SK-N-SH treated with all-trans-retinoic acid at 6 μM for 48 hours (cell line): Measurements from ENCODE around the gene CADM1.
A peak's percentile ranks its signal among the peaks of the same experiment; 100 is the strongest.

Experiments used
- ATAC-seq: fragments of 200-7000 bp; cut with Tn5 transposase; 3 replicates; pipeline ENCODE4 v1.9.1; 2020; ENCODE audit warnings: mild to moderate bottlenecking, moderate library complexity
- ARNTL ChIP-seq: fragments of 450-650 bp; formaldehyde crosslinking; IDR thresholded peaks from 2 replicates; pipeline ENCODE4 v1.5.0; 2020; ENCODE audit warnings: low read depth, mild to moderate bottlenecking, moderate library complexity, borderline replicate concordance
- BACH2 ChIP-seq: fragments of 250-450 bp; sonication (Bioruptor Pico); IDR thresholded peaks from 2 replicates; pipeline ENCODE4 v1.9.0; 2021; ENCODE audit warnings: mild to moderate bottlenecking, borderline replicate concordance
- CREB5 ChIP-seq: fragments of 250-450 bp; sonication (Bioruptor Pico); IDR thresholded peaks from 2 replicates; pipeline ENCODE4 v1.5.1; 2020; ENCODE audit warnings: low read depth, mild to moderate bottlenecking, moderate library complexity
- CSDC2 ChIP-seq: fragments of 250-450 bp; sonication (Bioruptor Pico); IDR thresholded peaks from 2 replicates; pipeline ENCODE4 v1.5.0; 2020; ENCODE audit warnings: mild to moderate bottlenecking, moderate library complexity
- ESRRG ChIP-seq: fragments of 250-450 bp; sonication (Bioruptor Pico); IDR thresholded peaks from 2 replicates; pipeline ENCODE4 v1.6.1; 2021; ENCODE audit warnings: mild to moderate bottlenecking
- GLIS3 ChIP-seq: fragments of 250-450 bp; sonication (Bioruptor Pico); IDR thresholded peaks from 2 replicates; pipeline ENCODE4 v1.5.0; 2020; ENCODE audit warnings: mild to moderate bottlenecking, moderate library complexity
- ISL1 ChIP-seq: fragments of 250-450 bp; sonication (Bioruptor Pico); IDR thresholded peaks from 2 replicates; pipeline ENCODE4 v2.1.2; 2022; ENCODE audit warnings: mild to moderate bottlenecking, moderate library complexity
- OSR1 ChIP-seq: fragments of 250-450 bp; sonication (Bioruptor Pico); IDR thresholded peaks from 2 replicates; pipeline ENCODE4 v1.8.0; 2022; ENCODE audit warnings: moderate library complexity, mild to moderate bottlenecking, inconsistent platforms
- PATZ1 ChIP-seq: fragments of 250-450 bp; sonication (Bioruptor Pico); IDR thresholded peaks from 2 replicates; pipeline ENCODE4 v1.8.0; 2020; ENCODE audit warnings: mild to moderate bottlenecking, moderate library complexity, borderline replicate concordance
- POU6F1 ChIP-seq: fragments of 250-450 bp; sonication (Bioruptor Pico); IDR thresholded peaks from 2 replicates; pipeline ENCODE4 v1.8.0; 2021; ENCODE audit warnings: low read depth, mild to moderate bottlenecking, moderate library complexity, borderline replicate concordance
- PPARA ChIP-seq: fragments of 250-450 bp; sonication (Bioruptor Pico); IDR thresholded peaks from 2 replicates; pipeline ENCODE4 v1.5.0; 2020; ENCODE audit warnings: mild to moderate bottlenecking, borderline replicate concordance
- RARB ChIP-seq: fragments of 250-450 bp; sonication (Bioruptor Pico); IDR thresholded peaks from 2 replicates; pipeline ENCODE4 v1.8.0; 2021; ENCODE audit warnings: mild to moderate bottlenecking, moderate library complexity
- SNAI2 ChIP-seq: fragments of 250-450 bp; sonication (Bioruptor Pico); IDR thresholded peaks from 2 replicates; pipeline ENCODE4 v1.5.0; 2020; ENCODE audit warnings: mild to moderate bottlenecking, moderate library complexity
- TCF4 ChIP-seq: fragments of 250-450 bp; sonication (Bioruptor Pico); IDR thresholded peaks from 2 replicates; pipeline ENCODE4 v1.8.0; 2021; ENCODE audit warnings: mild to moderate bottlenecking, moderate library complexity, borderline replicate concordance
- TOX ChIP-seq: fragments of 250-450 bp; sonication (Bioruptor Pico); IDR thresholded peaks from 2 replicates; pipeline ENCODE4 v1.8.0; 2021; ENCODE audit warnings: mild to moderate bottlenecking, moderate library complexity, borderline replicate concordance
- TSHZ2 ChIP-seq: fragments of 250-450 bp; sonication (Bioruptor Pico); IDR thresholded peaks from 2 replicates; pipeline ENCODE4 v1.5.0; 2020; ENCODE audit warnings: mild to moderate bottlenecking, moderate library complexity
- ZC3H10 ChIP-seq: fragments of 250-450 bp; sonication (Bioruptor Pico); IDR thresholded peaks from 2 replicates; pipeline ENCODE4 v1.5.1; 2021; ENCODE audit warnings: mild to moderate bottlenecking, moderate library complexity
- ZFP3 ChIP-seq: fragments of 250-450 bp; sonication (Bioruptor Pico); IDR thresholded peaks from 2 replicates; pipeline ENCODE4 v1.5.0; 2020; ENCODE audit warnings: mild to moderate bottlenecking, moderate library complexity
- ZFP30 ChIP-seq: fragments of 450-650 bp; formaldehyde crosslinking; IDR thresholded peaks from 2 replicates; pipeline ENCODE4 v1.5.0; 2022; ENCODE audit warnings: mild to moderate bottlenecking, moderate library complexity
- ZNF565 ChIP-seq: fragments of 450-650 bp; formaldehyde crosslinking; conservative IDR thresholded peaks from 2 replicates; pipeline ENCODE4 v1.5.0; 2020; ENCODE audit warnings: low read depth, mild to moderate bottlenecking, moderate library complexity
- ZNF70 ChIP-seq: fragments of 450-650 bp; formaldehyde crosslinking; IDR thresholded peaks from 2 replicates; pipeline ENCODE4 v1.5.0; 2020; ENCODE audit warnings: mild to moderate bottlenecking, moderate library complexity
- ZNF8 ChIP-seq: fragments of 450-650 bp; formaldehyde crosslinking; IDR thresholded peaks from 2 replicates; pipeline ENCODE4 v1.5.0; 2020; ENCODE audit warnings: mild to moderate bottlenecking, moderate library complexity
- TF ChIP-seq, protein P1 (sequence below): fragments of 250-450 bp; sonication (Bioruptor Pico); IDR thresholded peaks from 2 replicates; pipeline ENCODE4 v1.5.1; 2021; ENCODE audit warnings: mild to moderate bottlenecking, moderate library complexity

CADM1 gene

GRCh38 chr11:115361025-115361424 is 143.2 kb downstream of the CADM1 start:
- no peak for ATAC-seq
- TF ChIP-seq TSHZ2: 0 out of 2 replicates have a peak, but pooled peaks have one; percentile 55
- TF ChIP-seq, protein P1, sequence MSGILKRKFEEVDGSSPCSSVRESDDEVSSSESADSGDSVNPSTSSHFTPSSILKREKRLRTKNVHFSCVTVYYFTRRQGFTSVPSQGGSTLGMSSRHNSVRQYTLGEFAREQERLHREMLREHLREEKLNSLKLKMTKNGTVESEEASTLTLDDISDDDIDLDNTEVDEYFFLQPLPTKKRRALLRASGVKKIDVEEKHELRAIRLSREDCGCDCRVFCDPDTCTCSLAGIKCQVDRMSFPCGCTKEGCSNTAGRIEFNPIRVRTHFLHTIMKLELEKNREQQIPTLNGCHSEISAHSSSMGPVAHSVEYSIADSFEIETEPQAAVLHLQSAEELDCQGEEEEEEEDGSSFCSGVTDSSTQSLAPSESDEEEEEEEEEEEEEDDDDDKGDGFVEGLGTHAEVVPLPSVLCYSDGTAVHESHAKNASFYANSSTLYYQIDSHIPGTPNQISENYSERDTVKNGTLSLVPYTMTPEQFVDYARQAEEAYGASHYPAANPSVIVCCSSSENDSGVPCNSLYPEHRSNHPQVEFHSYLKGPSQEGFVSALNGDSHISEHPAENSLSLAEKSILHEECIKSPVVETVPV (CRISPR knock-in tag): no peak
- TF ChIP-seq, all 23 proteins: peak for 1

DNA sequence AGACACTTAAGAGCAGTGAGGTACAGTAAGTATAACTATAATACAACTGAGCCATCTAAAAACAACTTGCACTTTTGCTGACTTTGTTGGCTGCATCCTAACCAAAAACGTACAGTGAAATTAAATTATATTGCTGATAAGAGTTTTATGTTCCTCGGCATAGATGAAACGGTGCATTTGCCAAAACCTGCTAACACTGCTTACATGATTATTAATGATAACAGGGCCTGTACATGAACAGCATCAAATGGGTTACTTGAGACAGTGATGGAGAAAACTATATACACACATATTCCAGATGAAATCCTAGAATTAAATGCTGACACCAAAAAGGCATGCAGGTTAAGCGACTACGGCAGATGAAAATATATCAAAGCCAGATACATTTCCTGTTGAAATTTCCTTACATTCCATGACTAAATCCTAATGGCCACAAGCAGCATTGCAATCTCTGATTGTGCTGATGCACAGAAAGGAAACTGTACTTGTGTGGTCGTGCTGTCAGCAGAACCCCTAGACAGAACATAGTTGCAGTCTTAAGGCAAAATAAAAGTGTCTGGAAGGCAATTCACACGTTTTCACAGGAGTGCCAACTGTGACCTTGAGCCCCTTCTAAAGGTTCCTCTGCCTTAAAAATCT is 143.9 kb downstream of the CADM1 start:
- TF ChIP-seq ZFP30: no peak
- no peak for TF ChIP-seq CSDC2 (CRISPR knock-in tag)
- no peak for TF ChIP-seq POU6F1
- TF ChIP-seq TOX: no peak
- TF ChIP-seq ISL1 (CRISPR knock-in tag): no peak
- no peak for TF ChIP-seq PATZ1 (CRISPR knock-in tag)
- no peak for TF ChIP-seq PPARA (CRISPR knock-in tag)
- TF ChIP-seq ZNF565 (CRISPR knock-in tag): no peak
- TF ChIP-seq ZFP3 (CRISPR knock-in tag): no peak
- TF ChIP-seq TSHZ2: peak; percentile 49; the same call in 1 of the 2 replicates
- TF ChIP-seq ESRRG (CRISPR knock-in tag): no peak
- no peak for TF ChIP-seq SNAI2
- TF ChIP-seq BACH2 (CRISPR knock-in tag): no peak
- no peak for TF ChIP-seq RARB
- no peak for TF ChIP-seq ARNTL
- no peak for TF ChIP-seq GLIS3 (CRISPR knock-in tag)
- TF ChIP-seq ZNF8 (CRISPR knock-in tag): 0 out of 2 replicates have a peak, but pooled peaks have one; percentile 7
- no peak for TF ChIP-seq ZNF70 (CRISPR knock-in tag)
- TF ChIP-seq, protein P1 (CRISPR knock-in tag): 0 out of 2 replicates have a peak, but pooled peaks have one; percentile 17
- no peak for TF ChIP-seq ZC3H10 (CRISPR knock-in tag)
- TF ChIP-seq TCF4 (CRISPR knock-in tag): peak; percentile 38
- TF ChIP-seq OSR1 (CRISPR knock-in tag): no peak
- TF ChIP-seq CREB5: no peak
- TF ChIP-seq, all 23 proteins: peak for 4
- peak; percentile 73 for ATAC-seq
